Ascending aorta (tissue), 2 donors: ENCODE data around the gene COQ3. TPM values are rescaled to one million over a fixed set of nuclear protein-coding genes. Genes with fewer than 3 reads are reported as not detected.
"Not testable (repeated sequence)": the region's sequence is repeated elsewhere in the genome, so short reads cannot be mapped to it uniquely, and the experiment has no call there.

Source experiments
- DNase-seq, 2 donors: peaks; one replicate each; pipeline ENCODE4 v3.0.0-alpha.2; 2019; ENCODE audit warnings: low spot score in 2 of 2
- H3K27ac ChIP-seq, 2 donors: fragments of 200-600 bp; sonication (generic); one replicate each; pipeline ENCODE4 v1.5.1; 2016 to 2017; ENCODE audit warnings: mild to moderate bottlenecking in 1 of 2
- H3K27me3 ChIP-seq: fragments of 200-600 bp; sonication (generic); one replicate; pipeline ENCODE4 v1.5.1; 2017
- H3K36me3 ChIP-seq, 2 donors: fragments of 200-600 bp; sonication (generic); one replicate each; pipeline ENCODE4 v1.5.1; 2016
- H3K4me1 ChIP-seq, 2 donors: fragments of 200-600 bp; sonication (generic); one replicate each; pipeline ENCODE4 v1.5.1; 2016 to 2017; ENCODE audit warnings: mild to moderate bottlenecking in 1 of 2
- H3K4me3 ChIP-seq, 2 donors: fragments of 200-600 bp; sonication (generic); one replicate each; pipeline ENCODE4 v1.5.1; 2016 to 2017; ENCODE audit warnings: mild to moderate bottlenecking in 1 of 2
- H3K9me3 ChIP-seq, 2 donors: fragments of 200-600 bp; sonication (generic); one replicate each; pipeline ENCODE4 v1.5.1; 2016
- intact Hi-C: fragments of 100-400 bp; cut with DNase I; formaldehyde crosslinking; loops from one replicate; pipeline ENCODE4 v1.15.1; 2023
- total RNA-seq: library from RNA; depleted of rRNA; stranded (reverse); fragments of >200 nt; gene quantifications from one replicate; pipeline ENCODE4 v1.1.0, GENCODE V29; 2016
- TF ChIP-seq, protein P1 (sequence below), 3 experiments: fragments of 200-600 bp in 2 of 3; fragments of 450-650 bp in 1 of 3; sonication (generic) in 2 of 3; IDR thresholded peaks; one replicate each; pipeline ENCODE4 v1.5.1; 2016 to 2019; ENCODE audit warnings: antibody characterized with exemption in 3 of 3, mild to moderate bottlenecking in 1 of 3, moderate library complexity in 1 of 3

Gene COQ3
- total RNA-seq, 1 donor from 2014 or later = 1.7 TPM

DNA sequence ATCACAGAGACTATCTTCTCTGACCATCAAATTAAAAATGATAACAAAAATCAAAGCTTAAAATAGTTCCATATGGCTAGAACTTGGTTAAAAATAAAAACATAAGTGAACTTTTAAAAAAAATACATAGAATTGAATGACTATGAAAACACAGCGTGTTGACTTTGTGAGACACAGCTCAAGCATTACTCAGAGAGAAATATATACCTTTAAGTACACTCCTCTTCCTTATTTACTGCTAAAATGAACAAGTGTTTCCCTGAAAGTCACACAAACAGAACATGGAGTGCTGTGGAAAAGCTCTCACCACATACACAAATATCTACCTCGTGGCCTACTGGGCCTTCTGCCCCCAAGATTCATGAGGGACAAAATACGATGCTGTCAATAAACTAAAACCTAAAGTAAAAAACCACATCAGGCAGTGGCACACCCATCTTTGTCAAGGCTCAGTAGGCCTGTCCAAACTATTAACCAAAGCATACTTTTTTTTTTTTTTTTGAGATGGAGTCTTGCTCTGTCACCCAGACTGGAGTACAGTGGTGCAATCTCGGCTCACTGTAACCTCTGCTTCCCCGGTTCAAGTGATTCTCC lies 52.0 kb downstream of the COQ3 start:
- intact Hi-C loops = no loop called here

DNA sequence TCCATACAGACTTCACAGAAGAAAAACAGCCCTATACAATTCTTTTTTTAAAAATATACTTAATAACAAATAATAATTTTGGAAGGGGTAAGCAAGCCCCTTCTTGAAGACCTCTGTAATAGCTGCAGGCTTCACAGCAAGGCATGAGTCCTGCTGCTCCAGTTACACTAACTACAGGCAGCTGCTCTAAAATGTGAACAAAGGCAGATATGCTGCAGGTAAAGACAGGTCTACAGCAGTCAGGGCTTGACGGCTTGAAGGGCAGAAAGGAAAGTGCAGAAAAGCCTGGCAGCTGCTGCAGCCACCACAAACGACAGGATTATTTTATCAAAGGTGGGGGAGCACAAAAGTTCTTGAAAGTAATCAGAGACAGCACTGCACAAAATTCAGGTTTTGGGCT lies 55.8 kb downstream of the COQ3 start:
- no peaks in the 10 kb centered on the region for H3K36me3 ChIP-seq
- H3K4me1 ChIP-seq = no peaks in the 10 kb centered on the region
- intact Hi-C loops = loop anchor here (10.0 kb wide), 1 partner anchor 407 kb away; no protein-coding TSS in a partner anchor
- no peak overlapping the region for H3K27ac ChIP-seq
- no peak for DNase-seq
- H3K27me3 ChIP-seq = no peaks in the 10 kb centered on the region
- TF ChIP-seq, protein P1, sequence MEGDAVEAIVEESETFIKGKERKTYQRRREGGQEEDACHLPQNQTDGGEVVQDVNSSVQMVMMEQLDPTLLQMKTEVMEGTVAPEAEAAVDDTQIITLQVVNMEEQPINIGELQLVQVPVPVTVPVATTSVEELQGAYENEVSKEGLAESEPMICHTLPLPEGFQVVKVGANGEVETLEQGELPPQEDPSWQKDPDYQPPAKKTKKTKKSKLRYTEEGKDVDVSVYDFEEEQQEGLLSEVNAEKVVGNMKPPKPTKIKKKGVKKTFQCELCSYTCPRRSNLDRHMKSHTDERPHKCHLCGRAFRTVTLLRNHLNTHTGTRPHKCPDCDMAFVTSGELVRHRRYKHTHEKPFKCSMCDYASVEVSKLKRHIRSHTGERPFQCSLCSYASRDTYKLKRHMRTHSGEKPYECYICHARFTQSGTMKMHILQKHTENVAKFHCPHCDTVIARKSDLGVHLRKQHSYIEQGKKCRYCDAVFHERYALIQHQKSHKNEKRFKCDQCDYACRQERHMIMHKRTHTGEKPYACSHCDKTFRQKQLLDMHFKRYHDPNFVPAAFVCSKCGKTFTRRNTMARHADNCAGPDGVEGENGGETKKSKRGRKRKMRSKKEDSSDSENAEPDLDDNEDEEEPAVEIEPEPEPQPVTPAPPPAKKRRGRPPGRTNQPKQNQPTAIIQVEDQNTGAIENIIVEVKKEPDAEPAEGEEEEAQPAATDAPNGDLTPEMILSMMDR (IDR thresholded peaks at IDR 0.05) = no peak
- no peak overlapping the region for H3K4me3 ChIP-seq
- H3K9me3 ChIP-seq = no peaks in the 10 kb centered on the region

More for the DNA sequence above, 52.0 kb downstream of the COQ3 start:
- H3K27me3 ChIP-seq = no peaks in the 10 kb centered on the region
- no peaks in the 10 kb centered on the region for H3K9me3 ChIP-seq
- no peak overlapping the region for H3K27ac ChIP-seq
- no peaks in the 10 kb centered on the region for H3K4me1 ChIP-seq
- H3K36me3 ChIP-seq = no peaks in the 10 kb centered on the region
- TF ChIP-seq, protein P1 (IDR thresholded peaks at IDR 0.05) = no peak
- DNase-seq = no peak
- no peak overlapping the region for H3K4me3 ChIP-seq

DNA sequence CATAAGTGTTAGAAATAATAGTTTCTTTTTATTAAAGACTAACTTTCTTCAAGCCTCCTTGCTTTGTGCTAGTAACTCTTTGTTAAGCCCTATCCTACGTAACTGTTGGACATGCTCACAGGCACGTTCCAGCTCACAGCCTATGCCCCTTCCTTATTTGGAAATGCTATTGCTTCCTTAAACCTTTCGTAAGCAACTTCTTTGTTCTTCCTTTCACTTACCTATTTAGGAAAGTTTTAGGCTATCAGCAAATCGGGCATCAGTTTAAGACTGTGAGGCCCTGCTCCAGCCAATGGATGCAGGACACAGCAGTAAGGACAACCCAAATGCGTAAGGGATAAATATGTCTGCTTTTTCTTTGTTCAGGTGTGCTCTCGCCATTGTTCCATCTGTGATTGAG lies 58.7 kb downstream of the COQ3 start:
- intact Hi-C loops = loop anchor here (10.0 kb wide), 1 partner anchor 410 kb away; no protein-coding TSS in a partner anchor

DNA sequence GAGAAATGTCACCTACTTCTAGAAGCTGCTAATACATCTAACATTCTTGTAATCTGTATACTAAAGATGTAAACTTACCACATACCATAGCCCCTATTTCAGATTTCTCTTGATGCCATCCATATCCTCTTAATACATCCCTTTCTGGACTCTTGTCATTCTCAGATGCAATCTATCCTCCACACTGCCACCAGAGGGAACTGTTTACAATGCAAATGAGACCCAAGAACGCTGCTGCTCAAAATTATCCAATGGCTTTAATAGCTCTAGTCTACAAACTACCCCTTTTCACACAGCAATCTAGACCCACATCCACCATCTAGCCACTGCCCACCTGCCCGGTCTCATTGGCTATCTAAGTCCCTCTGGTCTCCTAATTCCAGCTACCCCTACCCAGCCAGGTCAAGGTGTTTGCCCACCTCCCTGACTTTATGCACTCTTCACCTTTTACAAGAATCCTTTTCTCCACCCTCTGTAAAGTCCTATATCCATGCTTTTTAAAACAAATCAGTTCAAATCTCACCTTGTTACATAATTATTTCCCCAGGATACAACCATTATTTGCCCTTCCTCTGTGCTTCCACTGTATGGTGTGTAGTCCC lies 59.4 kb downstream of the COQ3 start:
- no peak for DNase-seq
- no peak overlapping the region for H3K27ac ChIP-seq
- no peaks in the 10 kb centered on the region for H3K9me3 ChIP-seq
- TF ChIP-seq, protein P1 (IDR thresholded peaks at IDR 0.05) = peak in 2 of 3 experiments; percentile 23 to 38
- no peaks in the 10 kb centered on the region for H3K27me3 ChIP-seq
- intact Hi-C loops = loop anchor here (5.0 to 10.0 kb wide), 2 partner anchors 58 to 410 kb away; partner anchors contain the start of gene COQ3
- no peaks in the 10 kb centered on the region for H3K4me1 ChIP-seq
- no peak overlapping the region for H3K4me3 ChIP-seq
- no peaks in the 10 kb centered on the region for H3K36me3 ChIP-seq

More for the DNA sequence above, 58.7 kb downstream of the COQ3 start:
- not testable (repeated sequence) for DNase-seq, H3K4me1 ChIP-seq, H3K27ac ChIP-seq, H3K27me3 ChIP-seq, H3K36me3 ChIP-seq, H3K4me3 ChIP-seq, H3K9me3 ChIP-seq

DNA sequence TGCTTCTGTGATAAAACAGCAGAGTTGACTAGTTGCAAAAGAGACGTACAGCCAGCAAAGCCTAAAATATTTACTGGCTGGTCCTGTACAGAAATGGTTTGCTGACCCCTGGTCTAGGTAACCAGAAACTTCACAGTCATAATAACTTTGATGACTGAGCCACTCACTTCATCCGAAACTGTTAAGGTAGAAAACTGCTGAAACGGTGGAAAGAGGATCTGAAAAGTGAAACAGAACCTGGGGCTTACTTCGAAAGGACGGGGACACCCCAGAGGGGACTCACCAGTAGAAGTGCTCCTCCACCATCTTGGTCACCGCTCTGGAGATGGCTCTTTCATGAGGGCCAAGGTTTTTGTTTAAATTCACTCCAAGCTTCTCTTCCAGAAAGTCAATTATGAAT lies 60.9 kb downstream of the COQ3 start:
- Histone ChIP-seq H3K36me3 (no peaks in the 10 kb centered on the region), H3K27me3 (no peaks in the 10 kb centered on the region), H3K4me3 (no peak overlapping the region), H3K9me3 (no peaks in the 10 kb centered on the region), H3K4me1 (no peaks in the 10 kb centered on the region), H3K27ac (no peak overlapping the region)
- intact Hi-C loops = loop anchor here (5.0 to 10.0 kb wide), 2 partner anchors 59 to 412 kb away; partner anchors contain the start of gene COQ3
- TF ChIP-seq, protein P1 (IDR thresholded peaks at IDR 0.05) = no peak
- DNase-seq = no peak

DNA sequence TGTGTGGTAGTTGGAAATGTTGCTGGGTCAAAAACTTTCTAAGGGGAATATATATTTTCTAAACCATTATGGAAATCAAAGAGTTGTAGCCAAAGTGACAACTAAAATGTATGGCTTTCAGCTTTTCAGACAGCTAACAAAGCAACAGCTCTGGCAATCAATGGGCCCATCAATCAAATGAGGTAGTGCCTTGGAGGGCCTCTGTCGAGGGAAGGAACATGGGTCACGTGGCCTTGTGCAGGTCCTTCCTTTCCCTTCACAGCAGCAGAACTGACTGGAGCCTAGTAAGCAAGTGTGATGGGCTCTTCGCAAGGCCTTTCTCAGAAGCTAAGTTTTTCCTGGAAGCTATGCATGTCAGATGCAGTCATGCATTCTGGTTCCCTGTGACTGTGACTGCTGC lies 62.5 kb downstream of the COQ3 start:
- H3K27ac ChIP-seq = no peak overlapping the region
- no peak for DNase-seq
- no peaks in the 10 kb centered on the region for H3K9me3 ChIP-seq
- H3K4me1 ChIP-seq = no peaks in the 10 kb centered on the region
- H3K4me3 ChIP-seq = no peak overlapping the region
- H3K27me3 ChIP-seq = no peaks in the 10 kb centered on the region
- intact Hi-C loops = loop anchor here (5.0 to 10.0 kb wide), 2 partner anchors 61 to 413 kb away; partner anchors contain the start of gene COQ3
- TF ChIP-seq, protein P1 (IDR thresholded peaks at IDR 0.05) = no peak
- H3K36me3 ChIP-seq = no peaks in the 10 kb centered on the region
